Inflammatory macrophage (primary cell): ENCODE data around the gene CERS4.
A peak's percentile ranks its signal among the peaks of the same experiment; 100 is the strongest.
"Not testable (repeated sequence)": the region's sequence is repeated elsewhere in the genome, so short reads cannot be mapped to it uniquely, and the experiment has no call there.

Experiments used
- DNase-seq, 2 donors: peaks; one replicate each; pipeline ENCODE4 v3.0.0-alpha.2; 2020 to 2022

Gene CERS4

GRCh38 chr19:8210421-8211101 is 1.4 kb downstream of the CERS4 start:
- DNase-seq, result no peak

GRCh38 chr19:8212212-8212611 is 3.0 kb downstream of the CERS4 start:
- no peak for DNase-seq

- no peak for DNase-seq
Measured at GRCh38 chr19:8212916-8213315, 3.7 kb downstream of the CERS4 start.

DNA sequence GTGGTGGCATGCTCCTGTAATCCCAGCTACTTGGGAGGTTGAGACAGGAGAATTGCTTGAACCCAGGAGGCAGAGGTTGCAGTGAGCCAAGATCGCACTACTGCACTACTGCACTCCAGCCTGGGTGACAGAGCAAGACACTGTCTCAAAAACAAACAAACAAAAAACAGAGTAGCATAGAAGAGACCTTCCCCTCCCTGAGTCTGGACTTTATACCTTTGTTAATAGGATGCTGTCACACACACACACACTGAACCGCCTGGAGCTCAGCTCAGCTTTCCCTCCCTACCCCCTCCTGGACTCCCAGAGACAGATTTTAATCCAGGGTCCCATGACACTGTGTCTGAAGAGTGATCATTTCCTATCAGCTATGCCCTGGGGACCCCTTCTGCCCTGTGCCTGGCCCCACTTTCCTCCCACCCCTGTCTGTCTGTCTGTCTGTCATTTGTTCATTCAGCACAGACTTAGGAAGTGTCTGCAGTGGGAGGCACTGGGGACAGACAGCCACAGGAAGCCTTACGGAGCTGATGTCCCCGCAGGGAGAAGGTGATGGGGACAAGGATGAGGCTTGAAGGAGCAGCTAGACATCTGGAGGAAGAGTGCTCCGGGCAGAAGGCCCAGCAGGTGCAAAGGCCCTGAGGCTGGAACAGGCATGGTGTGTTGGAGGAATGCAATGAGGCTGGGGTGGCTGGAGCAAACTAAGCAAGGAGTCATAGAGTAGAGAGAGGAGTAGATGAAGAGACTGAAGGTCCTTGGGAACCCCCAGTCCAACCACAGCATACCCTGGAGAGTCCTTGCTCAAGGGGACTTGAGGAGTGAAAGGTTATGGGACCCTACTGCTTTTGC is 4.9 kb downstream of the CERS4 start:
- DNase-seq, result no peak

GRCh38 chr19:8214802-8215201 is 5.6 kb downstream of the CERS4 start:
- DNase-seq, result peak in 1 of 2 donors; percentile 12

DNA sequence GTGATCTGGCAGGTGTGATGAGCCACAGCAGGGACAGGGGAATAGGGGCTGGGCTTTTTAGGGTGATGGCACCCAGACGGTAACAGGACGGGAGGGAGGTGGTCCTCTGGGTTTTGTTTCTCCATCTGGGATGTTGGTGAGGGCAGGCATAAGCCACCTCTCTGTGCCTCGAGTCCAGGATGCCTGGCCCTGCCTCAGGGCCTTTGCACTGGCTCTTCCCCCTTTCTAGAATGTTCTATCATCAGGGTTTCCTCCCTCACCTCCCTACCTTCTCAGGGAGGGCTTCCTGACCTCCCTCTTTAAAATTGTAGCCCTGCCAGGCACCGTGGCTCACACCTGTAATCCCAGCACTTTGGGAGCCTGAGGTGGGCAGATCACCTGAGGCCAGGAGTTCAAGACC is 6.6 kb downstream of the CERS4 start:
- DNase-seq, result no peak

DNA sequence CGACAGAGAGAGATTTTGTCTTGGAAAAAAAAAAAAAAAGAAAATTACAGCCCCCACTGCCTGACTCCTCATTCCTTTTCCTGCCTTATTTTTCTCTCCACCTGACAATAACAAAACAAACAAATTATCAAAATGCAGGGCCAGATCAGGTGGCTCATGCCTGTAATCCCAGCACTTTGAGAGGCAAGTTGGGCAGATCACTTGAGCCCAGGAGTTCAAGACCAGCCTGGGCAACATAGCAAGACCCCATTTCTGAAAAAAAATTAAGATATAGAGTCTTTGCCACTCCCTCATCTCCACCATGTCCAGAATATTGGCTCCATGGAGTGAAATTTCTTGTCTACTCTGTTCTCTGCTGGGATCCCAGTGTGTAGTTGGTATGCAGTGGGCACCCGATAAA is 7.2 kb downstream of the CERS4 start:
- no peak for DNase-seq

- DNase-seq, result not testable (repeated sequence)
Measured at GRCh38 chr19:8218127-8218526, 9.0 kb downstream of the CERS4 start.

- DNase-seq, result no peak
Measured at GRCh38 chr19:8220481-8220880, 11.3 kb downstream of the CERS4 start.

DNA sequence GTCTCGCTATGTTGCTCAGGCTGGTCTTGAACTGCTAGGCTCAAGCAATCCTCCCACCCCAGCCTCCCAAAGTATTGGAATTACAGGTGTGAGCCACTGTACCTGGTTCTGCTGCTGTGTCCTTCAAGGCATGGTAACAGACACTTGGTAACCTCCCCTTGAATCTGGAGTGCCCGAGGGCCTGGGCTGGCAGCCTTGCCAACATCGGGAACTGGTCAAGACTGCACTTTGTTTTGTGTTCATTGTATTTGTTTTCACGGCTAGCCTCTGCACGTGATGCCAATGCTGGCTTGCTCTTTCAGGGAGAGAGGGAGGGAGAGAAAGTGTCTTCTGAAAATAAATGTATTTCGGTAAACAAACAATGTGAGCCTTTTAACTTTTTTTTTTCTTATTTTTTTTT is 12.0 kb downstream of the CERS4 start:
- DNase-seq, result no peak

DNA sequence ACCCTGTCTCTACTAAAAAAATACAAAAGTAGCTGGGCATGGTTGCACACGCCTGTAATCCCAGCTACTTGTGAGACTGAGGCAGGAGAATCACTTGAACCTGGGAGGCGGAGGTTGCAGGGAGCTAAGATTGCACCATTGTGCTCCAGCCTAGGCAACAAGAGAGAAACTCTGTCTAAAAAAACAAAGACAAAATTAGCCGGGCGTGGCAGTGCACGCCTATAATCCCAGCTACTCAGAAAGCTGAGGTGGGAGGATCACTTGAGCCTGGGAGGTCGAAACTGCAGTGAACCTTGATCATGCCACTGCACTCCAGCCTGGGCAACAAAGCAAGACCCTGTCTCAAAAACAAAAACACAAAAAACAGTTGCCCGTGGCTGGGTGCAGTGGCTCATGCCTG is 14.3 kb downstream of the CERS4 start:
- not testable (repeated sequence) for DNase-seq

DNA sequence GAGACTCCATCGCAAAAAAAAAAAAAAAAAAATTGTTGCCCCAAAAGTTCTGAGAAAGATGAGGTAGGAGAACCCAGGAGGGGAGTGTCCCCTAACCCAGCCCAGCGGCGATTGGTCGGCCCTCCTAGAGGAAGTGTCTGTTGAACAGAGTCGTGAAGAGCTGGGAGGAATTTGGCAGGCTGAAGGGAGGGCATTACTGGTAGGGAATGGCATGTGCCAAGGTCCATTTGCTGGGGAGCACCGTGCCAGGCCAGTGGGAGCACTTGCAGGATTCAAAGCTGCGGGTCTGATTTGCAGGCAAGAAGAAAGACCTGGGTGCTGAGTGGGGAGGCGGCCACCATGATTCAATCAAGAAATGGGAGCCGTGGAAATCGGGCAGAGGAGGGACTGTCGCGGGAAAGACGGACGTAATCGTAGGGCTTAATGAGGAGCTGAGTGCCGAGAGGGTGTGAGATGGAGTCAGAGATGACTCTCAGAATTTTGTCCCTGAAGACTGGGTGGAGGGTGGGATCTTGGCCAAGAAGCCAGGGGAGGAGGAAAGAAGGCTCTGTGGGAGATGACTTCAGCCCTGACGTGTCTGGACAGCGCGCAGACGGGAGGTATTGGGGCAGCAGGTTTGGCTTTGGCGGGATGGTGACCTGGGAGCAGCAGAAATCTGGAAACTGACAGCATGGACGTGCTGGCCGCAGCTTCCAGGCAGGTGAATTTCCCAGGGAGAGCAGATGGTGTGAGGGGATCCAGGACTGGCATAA is 15.4 kb downstream of the CERS4 start:
- DNase-seq, result no peak

GRCh38 chr19:8231073-8231604 is 22.0 kb downstream of the CERS4 start:
- DNase-seq, result no peak

GRCh38 chr19:8233370-8233769 is 24.2 kb downstream of the CERS4 start:
- DNase-seq, result no peak

DNA sequence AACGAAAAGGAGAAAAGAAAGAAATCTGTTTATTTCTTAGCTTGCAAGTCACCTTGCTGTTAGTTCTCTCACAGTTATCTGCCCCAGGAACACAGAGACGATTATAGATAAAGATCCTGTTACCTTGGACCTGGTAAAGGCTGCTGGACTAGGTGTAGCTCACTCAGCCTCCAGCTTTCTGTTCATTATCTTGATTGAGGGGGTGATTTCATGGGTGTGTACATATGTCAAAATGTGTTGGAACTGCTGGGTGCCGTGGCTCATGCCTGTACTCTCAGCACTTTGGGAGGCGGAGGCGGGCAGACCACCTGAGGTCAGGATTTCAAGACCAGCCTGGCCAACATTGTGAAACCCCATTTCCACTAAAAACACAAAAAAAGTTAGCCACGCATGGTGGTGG is 27.9 kb downstream of the CERS4 start:
- DNase-seq, result no peak

GRCh38 chr19:8238251-8238650 is 29.1 kb downstream of the CERS4 start:
- no peak for DNase-seq

DNA sequence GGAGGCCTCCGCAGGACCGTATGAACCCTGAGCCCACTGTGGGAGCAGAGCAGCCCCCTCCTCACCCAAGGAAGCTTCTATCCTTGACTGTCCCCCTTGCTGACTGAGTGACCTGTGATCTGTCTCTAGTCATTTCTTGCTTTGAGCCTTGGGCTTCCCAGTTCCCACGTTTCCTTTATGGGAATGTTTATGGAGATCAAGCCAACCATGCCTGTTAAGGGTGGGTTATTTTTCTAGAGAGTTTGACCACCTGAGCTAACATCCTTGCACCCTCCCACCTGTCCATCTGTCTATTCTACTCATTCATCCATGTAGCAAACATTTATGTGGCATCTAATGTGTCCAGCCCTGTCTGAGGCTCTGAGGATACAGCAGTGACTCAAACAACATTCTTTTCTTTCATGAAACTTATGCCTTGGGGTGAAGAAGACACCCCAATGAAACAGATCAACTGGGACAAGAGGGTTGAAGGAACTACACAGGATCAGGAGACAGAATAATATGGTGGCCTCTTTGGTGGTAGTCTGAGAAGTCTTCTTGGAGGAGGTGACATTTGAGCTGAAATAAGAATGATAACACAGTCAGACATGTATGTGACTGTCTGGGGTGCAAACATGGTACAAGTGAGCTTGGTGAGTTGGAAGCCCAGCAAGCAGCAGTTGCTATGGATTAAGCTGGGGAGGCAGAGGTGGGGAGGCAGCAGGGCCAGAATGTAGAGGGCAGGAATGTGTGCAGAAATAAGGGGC is 30.5 kb downstream of the CERS4 start:
- DNase-seq, result no peak

- peak; percentile 85 to 93 for DNase-seq
Measured at GRCh38 chr19:8240274-8241229, 31.4 kb downstream of the CERS4 start.

DNA sequence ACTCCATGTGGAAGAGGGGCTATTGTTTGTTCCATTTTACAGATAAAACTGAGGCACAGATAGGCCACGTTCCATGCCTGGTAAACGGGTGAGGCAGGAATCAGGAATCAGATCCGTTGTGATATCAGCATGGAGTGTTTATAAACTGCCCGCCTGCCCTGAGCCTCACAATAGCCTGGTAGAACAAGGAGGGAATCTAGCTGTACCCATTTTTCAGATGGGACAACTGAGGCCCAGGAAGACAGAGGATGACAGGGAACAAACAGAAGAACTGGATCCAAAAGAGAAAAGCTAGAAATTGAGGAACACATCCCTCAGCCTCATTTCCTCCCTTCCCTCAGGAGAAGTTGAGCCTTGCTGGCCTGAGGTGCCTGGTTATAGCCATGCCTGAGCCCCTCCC is 32.5 kb downstream of the CERS4 start:
- peak in 1 of 2 donors; percentile 8 for DNase-seq

DNA sequence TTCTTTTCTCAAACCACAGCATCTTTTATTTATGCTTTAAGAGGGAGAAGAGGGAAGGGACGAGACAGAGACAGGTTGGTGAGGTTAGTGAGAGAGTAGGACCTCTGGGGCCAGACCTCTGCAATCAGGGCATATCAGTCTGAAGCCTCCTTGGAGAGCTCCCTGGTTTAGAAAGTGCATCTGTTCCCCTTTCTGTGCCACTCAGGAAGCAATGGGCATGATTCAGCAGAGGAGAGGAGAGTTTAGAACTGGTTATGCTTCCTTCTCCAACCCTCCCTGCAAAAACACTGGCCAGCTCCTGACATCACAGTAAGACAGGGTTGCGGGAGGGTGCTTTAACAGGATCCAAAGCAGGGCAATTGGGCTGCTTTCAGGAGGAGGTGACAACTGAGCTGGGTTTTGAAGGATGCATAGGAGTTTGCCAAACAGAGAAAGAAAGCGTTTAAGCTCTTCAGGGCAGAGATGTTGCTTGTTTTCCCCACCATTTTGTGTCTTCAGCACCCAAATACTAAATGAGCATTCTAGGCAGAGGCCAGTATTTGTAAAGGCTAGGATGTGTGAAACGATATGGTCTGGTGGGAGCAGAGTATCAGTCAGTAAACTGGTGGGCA is 33.1 kb downstream of the CERS4 start:
- peak; percentile 66 to 79 for DNase-seq

DNA sequence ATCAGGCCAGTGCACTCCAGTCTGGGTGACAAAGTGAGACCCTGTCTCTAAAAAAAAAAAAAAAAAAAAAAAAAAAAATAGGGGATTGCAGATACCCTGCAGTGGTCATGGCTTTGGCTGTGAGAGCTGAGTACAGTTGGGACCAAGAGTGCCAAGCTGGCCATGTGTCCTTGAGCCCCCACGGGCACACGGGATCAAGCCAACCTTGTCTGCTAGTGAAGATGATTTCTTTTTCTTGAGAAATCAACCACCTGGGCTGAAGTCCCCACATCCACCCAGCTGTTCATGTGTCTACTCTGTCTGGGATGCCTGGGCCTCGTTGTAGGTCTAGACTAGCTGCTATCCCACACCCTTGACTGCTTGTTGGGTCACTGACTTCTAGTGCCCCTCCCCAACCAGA is 34.0 kb downstream of the CERS4 start:
- no peak for DNase-seq
